ENCODE results near the gene RTN4. TPM values are rescaled to one million over a fixed set of nuclear protein-coding genes. Genes with fewer than 3 reads are reported as not detected.

Gene RTN4
- total and polyA plus RNA-seq, 11 donors: 46.1 to 250 (median 95.5) TPM

- peaks cover 0 to 12% (median 0%) of the 10 kb centered on the region in 12 donors for H3K4me1 ChIP-seq
- no peak for ATAC-seq
Observed at GRCh38 chr2:54925022-54925421, 125.2 kb downstream of the RTN4 start.

DNA sequence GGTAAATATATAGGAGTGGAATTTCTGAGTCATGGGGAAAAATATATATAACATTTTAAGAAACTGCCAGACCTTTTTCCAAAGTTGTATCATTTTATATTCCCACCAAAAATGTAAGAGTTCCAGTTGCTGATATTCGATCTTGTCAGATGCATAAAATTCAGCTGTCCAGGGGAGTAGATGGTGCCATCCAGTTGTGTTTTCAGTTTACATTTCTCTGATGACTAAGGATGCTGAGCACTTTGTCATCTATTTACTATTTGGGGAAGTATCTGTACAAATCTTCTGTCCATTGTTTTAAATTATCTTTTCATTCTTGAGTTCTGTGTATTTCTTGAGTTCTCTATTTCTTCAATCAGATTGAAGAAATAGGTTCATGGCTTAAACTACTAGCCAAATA is 126.1 kb downstream of the RTN4 start:
- peaks cover 0 to 20% (median 0%) of the 10 kb centered on the region in 12 donors for H3K9me3 ChIP-seq
- no peak overlapping the region for H3K4me3 ChIP-seq
- no peaks in the 10 kb centered on the region for H3K36me3 ChIP-seq
- TF ChIP-seq, protein P1, sequence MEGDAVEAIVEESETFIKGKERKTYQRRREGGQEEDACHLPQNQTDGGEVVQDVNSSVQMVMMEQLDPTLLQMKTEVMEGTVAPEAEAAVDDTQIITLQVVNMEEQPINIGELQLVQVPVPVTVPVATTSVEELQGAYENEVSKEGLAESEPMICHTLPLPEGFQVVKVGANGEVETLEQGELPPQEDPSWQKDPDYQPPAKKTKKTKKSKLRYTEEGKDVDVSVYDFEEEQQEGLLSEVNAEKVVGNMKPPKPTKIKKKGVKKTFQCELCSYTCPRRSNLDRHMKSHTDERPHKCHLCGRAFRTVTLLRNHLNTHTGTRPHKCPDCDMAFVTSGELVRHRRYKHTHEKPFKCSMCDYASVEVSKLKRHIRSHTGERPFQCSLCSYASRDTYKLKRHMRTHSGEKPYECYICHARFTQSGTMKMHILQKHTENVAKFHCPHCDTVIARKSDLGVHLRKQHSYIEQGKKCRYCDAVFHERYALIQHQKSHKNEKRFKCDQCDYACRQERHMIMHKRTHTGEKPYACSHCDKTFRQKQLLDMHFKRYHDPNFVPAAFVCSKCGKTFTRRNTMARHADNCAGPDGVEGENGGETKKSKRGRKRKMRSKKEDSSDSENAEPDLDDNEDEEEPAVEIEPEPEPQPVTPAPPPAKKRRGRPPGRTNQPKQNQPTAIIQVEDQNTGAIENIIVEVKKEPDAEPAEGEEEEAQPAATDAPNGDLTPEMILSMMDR (IDR thresholded peaks at IDR 0.05): no peak
- no peak for TF ChIP-seq POLR2A (IDR thresholded peaks at IDR 0.05)
- peaks cover 0 to 12% (median 0%) of the 10 kb centered on the region in 12 donors for H3K4me1 ChIP-seq
- 92 to 97% (median 95%) methylated on average over 1 of the region's 1 CpG for WGBS, 4 donors
- H3K27me3 ChIP-seq: no peaks in the 10 kb centered on the region
- H3K27ac ChIP-seq: no peak overlapping the region
- DNase-seq: no peak
- no peak for ATAC-seq
- intact Hi-C loops (cut with DNase I): no loop called here

More at GRCh38 chr2:54925022-54925421, 125.2 kb downstream of the RTN4 start:
- WGBS, 4 donors: 94 to 96% (median 95%) methylated on average over 4 of the region's 4 CpGs
- Histone ChIP-seq H3K27me3 (no peaks in the 10 kb centered on the region), H3K9me3 (peaks cover 0 to 18% (median 0%) of the 10 kb centered on the region in 12 donors), H3K4me3 (no peak overlapping the region), H3K36me3 (no peaks in the 10 kb centered on the region), H3K27ac (no peak overlapping the region)
- no peak for TF ChIP-seq POLR2A (IDR thresholded peaks at IDR 0.05)
- TF ChIP-seq, protein P1 (IDR thresholded peaks at IDR 0.05): no peak
- intact Hi-C loops (cut with DNase I): no loop called here
- no peak for DNase-seq

Other genes starting within 250 kb of the RTN4 start
- gene CLHC1, start 181.8 kb upstream of the RTN4 start, total RNA-seq: 10 to 100 TPM in 1 of 9 donors, 1 to 10 TPM in 8; 2.3 to 10.6 (median 5.6) TPM
- 1 to 10 TPM; 2.6 to 4.3 TPM for gene CLHC1, start 181.8 kb upstream of the RTN4 start, polyA plus RNA-seq
- 100 to 1,000 TPM; 329 to 749 (median 488) TPM for gene RPS27A, start 182.2 kb upstream of the RTN4 start, total RNA-seq
- 1,000 to 10,000 TPM in 1 of 2 donors, 100 to 1,000 TPM in 1; 610 to 1,743 TPM for gene RPS27A, start 182.2 kb upstream of the RTN4 start, polyA plus RNA-seq
- gene MTIF2, start 218.8 kb upstream of the RTN4 start, total RNA-seq: 10 to 100 TPM; 38.3 to 54.7 (median 45.5) TPM
- 10 to 100 TPM; 29.9 to 47.7 TPM for gene MTIF2, start 218.8 kb upstream of the RTN4 start, polyA plus RNA-seq

Measured in heart left ventricle (tissue), 16 donors.